Esophagus squamous epithelium (tissue), 4 donors: ENCODE measurements around the gene CALM3.

Source experiments
- CTCF ChIP-seq, 6 experiments: fragments of 450-650 bp in 4 of 6; fragments of 200-600 bp in 2 of 6; sonication (generic) in 2 of 6; IDR thresholded peaks; one replicate each; pipeline ENCODE4 v1.5.1; 2016 to 2019; ENCODE audit warnings: antibody characterized with exemption in 6 of 6, mild to moderate bottlenecking in 4 of 6, moderate library complexity in 4 of 6
- POLR2A ChIP-seq, 4 donors: fragments of 450-650 bp; IDR thresholded peaks; one replicate each; pipeline ENCODE4 v1.6.1; 2017; ENCODE audit warnings: antibody characterized with exemption in 4 of 4, mild to moderate bottlenecking in 4 of 4, moderate library complexity in 3 of 4

GRCh38 chr19:46608581-46609345 lies 7.6 kb downstream of the CALM3 start:
- TF ChIP-seq POLR2A (IDR thresholded peaks at IDR 0.05) (no peak), CTCF (IDR thresholded peaks at IDR 0.05) (no peak)
